ENCODE measurements around the gene FIZ1.

GRCh38 chr19:55596304-55596703, 3.0 kb downstream of the FIZ1 start:
- TF ChIP-seq POLR2A (IDR thresholded peaks at IDR 0.05; ENCODE audit: low read depth, low read length) (no peak), TAF1 (IDR thresholded peaks at IDR 0.05; ENCODE audit: borderline replicate concordance, low read depth, low read length) (no peak)
